HG03457 (cell line): ENCODE results near the gene DLG3.

ENCODE experiments used
- ATAC-seq: cut with Tn5 transposase; IDR thresholded peaks from one replicate; pipeline ENCODE4 v1.9.1; 2021; ENCODE audit warnings: moderate number of reproducible peaks; ENCODE audit not compliant: unreplicated experiment

DLG3 gene

GRCh38 chrX:70437011-70437410, 7.6 kb upstream of the DLG3 start:
- no peak for ATAC-seq

GRCh38 chrX:70437921-70438665, 6.5 kb upstream of the DLG3 start:
- no peak for ATAC-seq

- no peak for ATAC-seq
These were observed 5.6 kb upstream of the DLG3 start for GRCh38 chrX:70439016-70439415.

- no peak for ATAC-seq
These were observed 2.4 kb upstream of the DLG3 start for GRCh38 chrX:70442224-70442623.

- ATAC-seq: no peak
These were observed 466 bp downstream of the DLG3 start for GRCh38 chrX:70444946-70445656.

- ATAC-seq: no peak
These were observed 1.3 kb downstream of the DLG3 start for GRCh38 chrX:70445951-70446350.

GRCh38 chrX:70446380-70447350, 2.0 kb downstream of the DLG3 start:
- no peak for ATAC-seq

GRCh38 chrX:70449457-70449966, 4.9 kb downstream of the DLG3 start:
- no peak for ATAC-seq

GRCh38 chrX:70452143-70452733, 7.6 kb downstream of the DLG3 start:
- ATAC-seq: no peak

- ATAC-seq: no peak
These were observed 8.5 kb downstream of the DLG3 start for GRCh38 chrX:70453024-70453618.

- ATAC-seq: peak; percentile 42
These were observed 10.1 kb downstream of the DLG3 start for GRCh38 chrX:70454441-70455365.

- no peak for ATAC-seq
These were observed 10.9 kb downstream of the DLG3 start for GRCh38 chrX:70455366-70456202.

GRCh38 chrX:70456256-70456655, 11.6 kb downstream of the DLG3 start:
- no peak for ATAC-seq

- no peak for ATAC-seq
These were observed 16.4 kb downstream of the DLG3 start for GRCh38 chrX:70461026-70461425.

GRCh38 chrX:70464051-70464450, 19.4 kb downstream of the DLG3 start:
- no peak for ATAC-seq

GRCh38 chrX:70466968-70467367, 22.3 kb downstream of the DLG3 start:
- ATAC-seq: no peak

GRCh38 chrX:70468709-70469108, 24.1 kb downstream of the DLG3 start:
- no peak for ATAC-seq

- peak; percentile 76 for ATAC-seq
These were observed 26.2 kb downstream of the DLG3 start for GRCh38 chrX:70470850-70471289.
